ENCODE measurements around the gene TMEM82. TPM values are rescaled to one million over a fixed set of nuclear protein-coding genes. Genes with fewer than 3 reads are reported as not detected.

Gene TMEM82
- total RNA-seq, 2 experiments from 2014 or later: not detected

DNA sequence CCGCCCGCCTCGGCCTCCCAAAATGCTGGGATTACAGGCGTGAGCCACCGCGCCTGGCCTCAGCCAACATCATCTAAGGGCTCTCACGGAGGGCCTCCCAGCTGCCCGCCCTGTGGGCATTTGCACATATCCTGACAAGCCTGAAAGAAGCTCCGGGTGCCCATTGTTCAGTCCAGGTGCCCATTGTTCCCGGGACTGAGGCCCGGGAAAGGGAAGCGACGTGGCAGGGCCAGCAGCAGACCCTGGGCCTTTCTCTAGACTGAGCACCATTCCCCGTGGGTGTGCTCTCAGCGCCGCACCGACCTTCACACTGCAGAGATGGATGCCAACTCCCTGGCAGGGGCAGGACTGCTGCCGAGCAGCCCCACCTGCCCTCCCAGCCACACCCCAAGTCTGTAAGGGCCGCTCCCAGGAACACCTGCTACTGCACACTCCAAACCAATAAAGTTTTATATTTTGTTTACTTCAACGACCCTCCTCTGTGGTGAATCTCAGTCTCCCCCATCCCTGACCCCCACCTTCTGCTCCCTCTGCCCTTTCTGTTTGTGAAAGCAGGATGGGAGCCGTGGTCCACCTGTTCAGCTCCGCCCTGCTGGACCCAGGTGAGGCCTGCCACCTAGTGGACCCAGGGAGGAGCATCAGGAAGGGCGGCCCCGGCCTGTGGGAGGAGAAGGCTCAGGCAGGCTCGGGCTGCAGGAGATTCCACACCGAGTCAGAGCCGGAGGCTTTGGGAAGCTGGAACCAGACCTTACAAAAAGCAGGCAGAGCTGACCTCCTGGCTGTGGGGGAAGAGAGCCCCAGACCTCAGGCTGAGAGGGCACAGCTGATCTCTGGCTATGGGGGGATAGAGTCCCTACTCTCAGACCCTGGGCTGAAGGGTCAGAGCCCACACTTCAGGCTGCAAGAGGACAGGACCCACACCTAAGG lies 1.1 kb upstream of the TMEM82 start:
- intact Hi-C loops (cut with micrococcal nuclease): loop anchor here (1.0 to 5.0 kb wide), 4 partner anchors 84 to 418 kb away; a partner anchor contains a TSS
- no peaks in the 10 kb centered on the region for H3K9me3 Mint-ChIP-seq
- CTCF ChIA-PET: interaction anchor here (0.5 to 2.0 kb wide), 14 partner anchors 12 to 214 kb away, joined by 3 to 10 read pairs (median 4); no protein-coding TSS in a partner anchor
- H3K27ac Mint-ChIP-seq: no peak overlapping the region
- DNase-seq: peak; percentile 87
- H3K4me3 Mint-ChIP-seq: no peak overlapping the region
- H3K27me3 Mint-ChIP-seq (ENCODE audit: low read depth): no peaks in the 10 kb centered on the region
- no peaks in the 10 kb centered on the region for H3K36me3 Mint-ChIP-seq (ENCODE audit: low read depth)
- peaks cover 5% of the 10 kb centered on the region for H3K4me1 Mint-ChIP-seq (ENCODE audit: low read depth)

- Mint-ChIP-seq H3K36me3 (ENCODE audit: low read depth) (no peaks in the 10 kb centered on the region), H3K4me3 (no peak overlapping the region), H3K27me3 (ENCODE audit: low read depth) (no peaks in the 10 kb centered on the region), H3K9me3 (no peaks in the 10 kb centered on the region), H3K4me1 (ENCODE audit: low read depth) (peaks cover 5% of the 10 kb centered on the region), H3K27ac (no peak overlapping the region)
- intact Hi-C loops (cut with micrococcal nuclease): loop anchor here (5.0 kb wide), 2 partner anchors 87 to 312 kb away; a partner anchor contains a TSS
- DNase-seq: no peak
- CTCF ChIA-PET: interaction anchor here (0.6 kb wide), 1 partner anchor 72 kb away, joined by 4 read pairs; no protein-coding TSS in a partner anchor
These were observed 1.9 kb downstream of the TMEM82 start for GRCh38 chr1:15744122-15744679.

GRCh38 chr1:15747378-15747777 lies 5.1 kb downstream of the TMEM82 start:
- Mint-ChIP-seq H3K27me3 (ENCODE audit: low read depth) (no peaks in the 10 kb centered on the region), H3K36me3 (ENCODE audit: low read depth) (no peaks in the 10 kb centered on the region), H3K9me3 (no peaks in the 10 kb centered on the region), H3K4me1 (ENCODE audit: low read depth) (no peaks in the 10 kb centered on the region), H3K4me3 (no peak overlapping the region), H3K27ac (no peak overlapping the region)
- CTCF ChIA-PET: no interaction called here
- DNase-seq: no peak
- intact Hi-C loops (cut with micrococcal nuclease): no loop called here

DNA sequence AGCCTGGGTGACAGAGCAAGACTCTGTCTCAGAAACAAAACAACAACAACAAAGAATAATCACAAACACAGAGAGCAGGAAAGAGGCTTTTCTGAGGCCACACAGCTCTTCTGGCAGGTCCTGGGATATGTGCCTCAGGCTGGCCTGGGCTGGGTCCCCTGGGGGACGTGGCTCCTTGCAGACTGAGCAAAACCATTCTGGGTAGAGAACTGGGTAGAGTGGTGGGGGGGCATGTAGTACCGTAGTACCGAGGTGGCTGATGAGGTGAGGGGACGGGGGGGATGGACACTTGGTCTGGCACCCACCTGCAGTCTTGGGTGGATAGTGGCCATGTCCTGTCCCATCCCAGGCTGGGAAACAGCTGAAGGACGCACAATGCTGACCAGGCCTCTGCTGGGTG lies 6.0 kb downstream of the TMEM82 start:
- CTCF ChIA-PET: interaction anchor here (0.6 kb wide), 1 partner anchor 188 kb away, joined by 3 read pairs; no protein-coding TSS in a partner anchor
- DNase-seq: no peak
- Mint-ChIP-seq H3K4me3 (no peak overlapping the region), H3K9me3 (no peaks in the 10 kb centered on the region), H3K27me3 (ENCODE audit: low read depth) (no peaks in the 10 kb centered on the region), H3K36me3 (ENCODE audit: low read depth) (no peaks in the 10 kb centered on the region), H3K4me1 (ENCODE audit: low read depth) (no peaks in the 10 kb centered on the region), H3K27ac (no peak overlapping the region)
- intact Hi-C loops (cut with micrococcal nuclease): no loop called here

DNA sequence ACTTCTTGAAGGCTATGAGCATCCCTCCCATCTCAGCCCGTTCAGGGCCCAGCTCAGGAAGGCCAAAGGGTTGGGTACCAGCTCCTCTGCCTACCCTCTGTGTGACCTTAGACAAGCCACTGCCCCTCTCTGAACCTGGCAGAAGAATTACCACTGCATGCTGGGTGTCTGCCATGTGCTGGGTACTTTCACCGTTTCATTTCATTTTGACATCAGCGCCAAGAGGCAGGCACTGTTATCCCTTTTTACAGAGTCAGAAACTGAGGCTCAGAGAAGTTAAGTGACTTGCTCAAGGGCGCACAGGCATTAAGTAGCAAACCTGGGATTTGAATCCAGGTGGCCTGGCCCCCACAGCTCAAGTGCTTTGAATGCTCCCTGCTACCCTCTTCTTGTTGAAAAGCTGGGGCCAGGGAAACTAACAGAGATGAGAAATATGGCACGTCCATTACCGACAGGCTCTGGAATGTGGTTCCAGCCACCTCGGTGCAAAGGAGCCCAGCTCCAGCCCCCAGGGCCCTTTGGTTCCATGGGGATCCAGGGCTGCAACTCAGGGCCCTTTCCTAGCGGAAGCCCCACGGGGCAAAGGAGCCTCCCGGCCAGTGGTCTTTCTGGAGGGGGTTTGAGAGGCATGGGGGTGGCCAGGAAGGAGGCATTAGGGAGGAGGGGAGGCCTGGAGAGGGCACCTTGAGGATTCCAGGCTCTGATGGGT lies 6.5 kb downstream of the TMEM82 start:
- no peaks in the 10 kb centered on the region for H3K27me3 Mint-ChIP-seq (ENCODE audit: low read depth)
- no peak for DNase-seq
- CTCF ChIA-PET: interaction anchor here (0.6 kb wide), 1 partner anchor 188 kb away, joined by 3 read pairs; no protein-coding TSS in a partner anchor
- no peak overlapping the region for H3K4me3 Mint-ChIP-seq
- H3K36me3 Mint-ChIP-seq (ENCODE audit: low read depth): no peaks in the 10 kb centered on the region
- H3K4me1 Mint-ChIP-seq (ENCODE audit: low read depth): no peaks in the 10 kb centered on the region
- no peaks in the 10 kb centered on the region for H3K9me3 Mint-ChIP-seq
- no peak overlapping the region for H3K27ac Mint-ChIP-seq
- intact Hi-C loops (cut with micrococcal nuclease): no loop called here

- no peaks in the 10 kb centered on the region for H3K36me3 Mint-ChIP-seq (ENCODE audit: low read depth)
- H3K27me3 Mint-ChIP-seq (ENCODE audit: low read depth): no peaks in the 10 kb centered on the region
- H3K4me1 Mint-ChIP-seq (ENCODE audit: low read depth): no peaks in the 10 kb centered on the region
- CTCF ChIA-PET: no interaction called here
- no peak for DNase-seq
- no peak overlapping the region for H3K27ac Mint-ChIP-seq
- H3K4me3 Mint-ChIP-seq: no peak overlapping the region
- H3K9me3 Mint-ChIP-seq: no peaks in the 10 kb centered on the region
- intact Hi-C loops (cut with micrococcal nuclease): no loop called here
These were observed 7.3 kb downstream of the TMEM82 start for GRCh38 chr1:15749399-15750291.

- CTCF ChIA-PET: no interaction called here
- intact Hi-C loops (cut with micrococcal nuclease): no loop called here
- H3K4me3 Mint-ChIP-seq: no peak overlapping the region
- no peaks in the 10 kb centered on the region for H3K9me3 Mint-ChIP-seq
- no peaks in the 10 kb centered on the region for H3K4me1 Mint-ChIP-seq (ENCODE audit: low read depth)
- H3K27ac Mint-ChIP-seq: no peak overlapping the region
- DNase-seq: no peak
- no peaks in the 10 kb centered on the region for H3K36me3 Mint-ChIP-seq (ENCODE audit: low read depth)
- peaks cover 4% of the 10 kb centered on the region for H3K27me3 Mint-ChIP-seq (ENCODE audit: low read depth)
These were observed 8.6 kb downstream of the TMEM82 start for GRCh38 chr1:15750924-15751323.

DNA sequence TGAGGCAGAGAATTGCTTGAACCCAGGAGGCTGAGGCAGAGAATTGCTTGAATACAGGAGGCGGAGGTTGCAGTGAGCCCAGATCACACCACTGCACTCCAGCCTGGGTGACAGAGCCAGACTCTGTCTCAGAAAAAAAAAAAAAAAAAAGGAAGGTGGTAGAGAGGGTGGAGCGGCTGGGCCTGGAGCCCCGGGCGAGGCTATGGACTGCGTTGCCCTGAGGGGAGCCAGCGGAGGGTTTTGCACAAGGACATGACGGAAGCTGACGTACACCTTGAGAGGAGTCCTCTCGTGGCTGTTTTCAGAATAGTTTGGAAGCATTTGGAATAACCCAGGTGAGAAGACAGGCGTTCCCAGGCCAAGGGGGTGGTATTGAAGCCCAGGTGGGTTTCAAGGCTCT lies 9.4 kb downstream of the TMEM82 start:
- Mint-ChIP-seq H3K4me3 (no peak overlapping the region), H3K36me3 (ENCODE audit: low read depth) (no peaks in the 10 kb centered on the region), H3K27me3 (ENCODE audit: low read depth) (peaks cover 12% of the 10 kb centered on the region), H3K9me3 (no peaks in the 10 kb centered on the region), H3K27ac (no peak overlapping the region), H3K4me1 (ENCODE audit: low read depth) (peaks cover 7% of the 10 kb centered on the region)
- intact Hi-C loops (cut with micrococcal nuclease): no loop called here
- CTCF ChIA-PET: no interaction called here
- DNase-seq: no peak

DNA sequence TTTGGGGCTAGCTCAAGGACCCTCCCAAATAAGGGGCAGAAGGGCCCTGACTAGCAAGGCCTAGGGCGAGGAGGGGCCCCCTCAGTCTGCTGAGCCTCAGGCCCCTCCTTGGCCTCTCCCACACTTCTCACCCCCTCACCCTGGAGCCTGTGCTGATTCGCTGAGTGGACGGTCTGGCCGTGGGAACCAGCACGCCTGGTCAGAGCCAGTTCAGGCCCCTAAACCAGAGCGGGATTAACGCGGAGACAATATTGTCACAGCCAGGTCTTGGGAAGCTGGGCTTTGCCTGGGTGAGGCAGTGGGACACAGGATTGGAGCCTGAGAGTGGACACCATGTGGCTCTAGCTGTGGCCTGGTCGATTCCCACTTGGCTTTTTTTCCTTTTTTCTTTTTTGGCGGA lies 11.5 kb downstream of the TMEM82 start:
- H3K36me3 Mint-ChIP-seq (ENCODE audit: low read depth): no peaks in the 10 kb centered on the region
- H3K9me3 Mint-ChIP-seq: no peaks in the 10 kb centered on the region
- H3K4me3 Mint-ChIP-seq: no peak overlapping the region
- peaks cover 23% of the 10 kb centered on the region for H3K27me3 Mint-ChIP-seq (ENCODE audit: low read depth)
- peaks cover 16% of the 10 kb centered on the region for H3K4me1 Mint-ChIP-seq (ENCODE audit: low read depth)
- no peak overlapping the region for H3K27ac Mint-ChIP-seq
- no peak for DNase-seq
- intact Hi-C loops (cut with micrococcal nuclease): no loop called here
- CTCF ChIA-PET: interaction anchor here (1.7 kb wide), 1 partner anchor 12 kb away, joined by 3 read pairs; no protein-coding TSS in a partner anchor

DNA sequence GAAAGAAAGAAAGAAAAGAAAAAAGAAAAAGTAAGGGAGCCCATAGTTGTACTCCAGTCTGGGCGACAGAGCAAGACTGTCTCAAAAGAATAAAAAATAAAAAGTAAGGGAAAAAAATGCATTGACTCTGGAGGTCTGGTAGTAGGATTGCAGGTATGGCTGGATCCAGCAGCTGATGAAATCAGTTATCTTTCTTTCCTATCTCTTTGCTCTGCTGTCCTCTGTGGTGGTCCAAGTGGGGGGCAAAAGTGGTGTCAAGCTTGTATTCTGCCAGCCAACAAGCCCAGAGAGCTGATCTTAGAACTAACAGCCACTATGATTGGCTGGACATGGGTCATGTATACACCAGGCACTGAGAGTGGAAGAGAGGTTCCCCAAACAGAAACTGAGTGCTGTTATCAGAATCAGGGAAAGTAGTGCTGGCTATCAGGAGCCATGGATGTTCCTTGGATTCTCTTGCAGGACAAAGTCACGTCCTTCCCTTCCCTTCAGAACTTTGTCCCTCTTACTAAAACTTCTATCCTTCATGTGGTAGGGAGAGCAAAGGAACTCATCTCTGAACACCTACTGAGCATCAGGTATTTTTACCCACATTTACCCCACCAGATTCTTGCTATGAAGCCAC lies 12.8 kb downstream of the TMEM82 start:
- CTCF ChIA-PET: interaction anchor here (1.6 kb wide), 1 partner anchor 36 kb away, joined by 3 read pairs; no protein-coding TSS in a partner anchor
- peaks cover 28% of the 10 kb centered on the region for H3K27me3 Mint-ChIP-seq (ENCODE audit: low read depth)
- no peak overlapping the region for H3K27ac Mint-ChIP-seq
- DNase-seq: no peak
- intact Hi-C loops (cut with micrococcal nuclease): no loop called here
- no peaks in the 10 kb centered on the region for H3K36me3 Mint-ChIP-seq (ENCODE audit: low read depth)
- no peaks in the 10 kb centered on the region for H3K9me3 Mint-ChIP-seq
- H3K4me1 Mint-ChIP-seq (ENCODE audit: low read depth): peaks cover 16% of the 10 kb centered on the region
- H3K4me3 Mint-ChIP-seq: no peak overlapping the region

- H3K9me3 Mint-ChIP-seq: no peaks in the 10 kb centered on the region
- H3K4me3 Mint-ChIP-seq: no peak overlapping the region
- peaks cover 28% of the 10 kb centered on the region for H3K27me3 Mint-ChIP-seq (ENCODE audit: low read depth)
- intact Hi-C loops (cut with micrococcal nuclease): no loop called here
- peaks cover 16% of the 10 kb centered on the region for H3K4me1 Mint-ChIP-seq (ENCODE audit: low read depth)
- no peaks in the 10 kb centered on the region for H3K36me3 Mint-ChIP-seq (ENCODE audit: low read depth)
- H3K27ac Mint-ChIP-seq: no peak overlapping the region
- DNase-seq: no peak
- CTCF ChIA-PET: interaction anchor here (1.6 kb wide), 1 partner anchor 36 kb away, joined by 3 read pairs; no protein-coding TSS in a partner anchor
These were observed 13.3 kb downstream of the TMEM82 start for GRCh38 chr1:15755646-15756040.
